Activated CD8-positive, alpha-beta T cell treated with anti-CD3 and anti-CD28 coated beads for 36 hours (primary cell): ENCODE results near the gene CHD8. TPM values are rescaled to one million over a fixed set of nuclear protein-coding genes. Genes with fewer than 3 reads are reported as not detected.
A peak's percentile ranks its signal among the peaks of the same experiment; 100 is the strongest.

Source experiments
- ATAC-seq: fragments of 200-7000 bp; cut with Tn5 transposase; one replicate; pipeline ENCODE4 v1.10.0; 2021; ENCODE audit warnings: mild to moderate bottlenecking, moderate library complexity
- CTCF ChIA-PET: fragments of 350-600 bp; sonication (Branson Sonifier 250); formaldehyde crosslinking; loops from one replicate; lab custom pipeline; 2021; ENCODE audit warnings: antibody characterized with exemption; lab: Charles Lee
- POLR2A ChIA-PET: fragments of 350-600 bp; sonication (Branson Sonifier 250); formaldehyde crosslinking; loops from one replicate; lab custom pipeline; 2021; ENCODE audit warnings: antibody characterized with exemption; lab: Charles Lee
- DNase-seq: peaks from one replicate; pipeline ENCODE4 v3.0.0-alpha.2; 2020
- H3K27ac Mint-ChIP-seq: one replicate; pipeline ENCODE4 v1.8.0; 2021; ENCODE audit warnings: mild to moderate bottlenecking, mixed read lengths
- H3K27me3 Mint-ChIP-seq: one replicate; pipeline ENCODE4 v1.8.0; 2021; ENCODE audit warnings: mixed read lengths
- H3K36me3 Mint-ChIP-seq: one replicate; pipeline ENCODE4 v1.8.0; 2021; ENCODE audit warnings: low read depth, mixed read lengths
- H3K4me1 Mint-ChIP-seq: one replicate; pipeline ENCODE4 v1.8.0; 2021; ENCODE audit warnings: low read depth, mixed read lengths
- H3K4me3 Mint-ChIP-seq: one replicate; pipeline ENCODE4 v1.8.0; 2021; ENCODE audit warnings: mild to moderate bottlenecking, moderate library complexity, mixed read lengths
- H3K9me3 Mint-ChIP-seq: one replicate; pipeline ENCODE4 v1.8.0; 2021; ENCODE audit warnings: mixed read lengths
- CTCF ChIP-seq: fragments of 200-600 bp; IDR thresholded peaks from one replicate; pipeline ENCODE4 v1.8.0; 2022; ENCODE audit warnings: antibody characterized with exemption, mild to moderate bottlenecking
- intact Hi-C: fragments of 100-400 bp; cut with micrococcal nuclease; formaldehyde crosslinking; loops from one replicate; pipeline ENCODE4 v1.10.0; 2022
- total RNA-seq, 2 experiments: library from RNA; stranded (reverse); gene quantifications; one replicate each; pipeline ENCODE4 v1.2.3, GENCODE V29; 2021

CHD8 gene
- total RNA-seq, 2 experiments from 2014 or later, result 82.3 to 85.3 TPM

GRCh38 chr14:21369949-21370679 lies 85.8 kb downstream of the CHD8 start:
- H3K27me3 Mint-ChIP-seq, result no peaks in the 10 kb centered on the region
- ChIA-PET CTCF (no interaction called here), POLR2A (no interaction called here)
- no peaks in the 10 kb centered on the region for H3K9me3 Mint-ChIP-seq
- H3K27ac Mint-ChIP-seq, result no peak overlapping the region
- ATAC-seq, result no peak
- H3K36me3 Mint-ChIP-seq, result peaks cover 70% of the 10 kb centered on the region
- no peak for DNase-seq
- no peak overlapping the region for H3K4me3 Mint-ChIP-seq
- TF ChIP-seq CTCF, result no peak
- H3K4me1 Mint-ChIP-seq, result peaks cover 3% of the 10 kb centered on the region
- intact Hi-C loops, result no loop called here

- POLR2A ChIA-PET, result interaction anchor here (0.6 kb wide), 1 partner anchor 80 kb away, joined by 3 read pairs; no protein-coding TSS in a partner anchor
- intact Hi-C loops, result no loop called here
- Mint-ChIP-seq H3K4me1 (no peaks in the 10 kb centered on the region), H3K4me3 (no peak overlapping the region), H3K27ac (no peak overlapping the region), H3K36me3 (peaks cover 71% of the 10 kb centered on the region), H3K9me3 (no peaks in the 10 kb centered on the region), H3K27me3 (no peaks in the 10 kb centered on the region)
- TF ChIP-seq CTCF, result no peak
- CTCF ChIA-PET, result no interaction called here
- no peak for DNase-seq
- ATAC-seq, result no peak
These were observed 88.3 kb downstream of the CHD8 start for GRCh38 chr14:21367582-21368144.

GRCh38 chr14:21356511-21356910 lies 99.4 kb downstream of the CHD8 start:
- ATAC-seq (no peak), DNase-seq (no peak)
- peaks cover 79% of the 10 kb centered on the region for H3K36me3 Mint-ChIP-seq
- no peak overlapping the region for H3K27ac Mint-ChIP-seq
- CTCF ChIA-PET, result interaction anchor here (1.0 kb wide), 2 partner anchors 9 to 17 kb away, joined by 3 read pairs; no protein-coding TSS in a partner anchor
- H3K9me3 Mint-ChIP-seq, result no peaks in the 10 kb centered on the region
- intact Hi-C loops, result no loop called here
- POLR2A ChIA-PET, result interaction anchor here (1.5 kb wide), 1 partner anchor 9 kb away, joined by 4 read pairs; no protein-coding TSS in a partner anchor
- H3K4me1 Mint-ChIP-seq, result no peaks in the 10 kb centered on the region
- H3K27me3 Mint-ChIP-seq, result no peaks in the 10 kb centered on the region
- TF ChIP-seq CTCF, result no peak
- H3K4me3 Mint-ChIP-seq, result no peak overlapping the region

- Mint-ChIP-seq H3K36me3 (peaks cover 57% of the 10 kb centered on the region), H3K27ac (peak overlapping the region; percentile 59), H3K27me3 (no peaks in the 10 kb centered on the region), H3K4me1 (no peaks in the 10 kb centered on the region), H3K4me3 (no peak overlapping the region), H3K9me3 (no peaks in the 10 kb centered on the region)
- ChIA-PET POLR2A (interaction anchor here (0.6 to 1.5 kb wide), 4 partner anchors 27 to 95 kb away, joined by 3 to 5 read pairs (median 4); no protein-coding TSS in a partner anchor), CTCF (no interaction called here)
- ATAC-seq (no peak), DNase-seq (no peak)
- intact Hi-C loops, result no loop called here
- no peak for TF ChIP-seq CTCF
These were observed 103.3 kb downstream of the CHD8 start for GRCh38 chr14:21352587-21352986.

GRCh38 chr14:21350539-21350938 lies 105.4 kb downstream of the CHD8 start:
- Mint-ChIP-seq H3K27me3 (peaks cover 1% of the 10 kb centered on the region), H3K36me3 (peaks cover 41% of the 10 kb centered on the region), H3K27ac (no peak overlapping the region), H3K4me3 (no peak overlapping the region), H3K9me3 (no peaks in the 10 kb centered on the region), H3K4me1 (no peaks in the 10 kb centered on the region)
- intact Hi-C loops, result no loop called here
- CTCF ChIA-PET, result no interaction called here
- ATAC-seq (no peak), DNase-seq (no peak)
- TF ChIP-seq CTCF, result no peak
- POLR2A ChIA-PET, result no interaction called here
